H1 (cell line): ENCODE measurements around the gene SERGEF. TPM values are rescaled to one million over a fixed set of nuclear protein-coding genes. Genes with fewer than 3 reads are reported as not detected.

Experiments used
- CTCF ChIA-PET: fragments of 300-600 bp; sonication (Branson Sonifier 250); formaldehyde crosslinking; loops from one replicate; lab custom pipeline; 2021; ENCODE audit not compliant: partially characterized antibody; lab: Charles Lee
- POLR2A ChIA-PET: fragments of 300-600 bp; sonication (Branson Sonifier 250); formaldehyde crosslinking; loops from one replicate; lab custom pipeline; 2021; ENCODE audit warnings: inconsistent platforms; ENCODE audit not compliant: partially characterized antibody; lab: Charles Lee
- DNase-seq, 2 experiments: peaks; one replicate each; pipeline versions ENCODE4 v3.0.0 to v3.0.0-alpha.2; 2010 to 2022; ENCODE audit warnings: low spot score in 2 of 2, low read depth in 1 of 2, mixed read lengths in 1 of 2
- FAIRE-seq: peaks from 2 replicates; lab custom pipeline; 2011; peaks lifted over from hg19 to GRCh38; lab: Jason Lieb, UNC
- H2AFZ ChIP-seq: 2 replicates; pipeline ENCODE4 v1.8.1; 2012; ENCODE audit warnings: low read length, inconsistent platforms
- H2AK5ac ChIP-seq: 2 replicates; pipeline ENCODE4 v1.6.1; 2013; ENCODE audit warnings: low read depth, low read length
- H2BK120ac ChIP-seq: replicated peaks from 2 replicates; pipeline ENCODE3; 2013; ENCODE audit warnings: low read depth, low read length, inconsistent platforms
- H2BK12ac ChIP-seq: 2 replicates; pipeline ENCODE4 v1.6.1; 2013; ENCODE audit warnings: low read depth, low read length
- H2BK15ac ChIP-seq: 2 replicates; pipeline ENCODE4 v1.6.1; 2013; ENCODE audit warnings: low read length
- H2BK20ac ChIP-seq: 2 replicates; pipeline ENCODE4 v1.6.1; 2013; ENCODE audit warnings: low read length
- H2BK5ac ChIP-seq: 2 replicates; pipeline ENCODE4 v1.6.1; 2013; ENCODE audit warnings: low read depth, low read length
- H3K14ac ChIP-seq: 2 replicates; pipeline ENCODE4 v1.6.1; 2013; ENCODE audit warnings: inconsistent platforms; ENCODE audit not compliant: insufficient read length
- H3K18ac ChIP-seq: 2 replicates; pipeline ENCODE4 v1.6.1; 2013; ENCODE audit warnings: low read length; ENCODE audit errors: extremely low read depth
- H3K23ac ChIP-seq: 2 replicates; pipeline ENCODE4 v1.6.1; 2013; ENCODE audit warnings: inconsistent platforms; ENCODE audit not compliant: insufficient read length
- H3K23me2 ChIP-seq: 2 replicates; pipeline ENCODE4 v1.6.1; 2013; ENCODE audit warnings: low read depth, low read length
- H3K27ac ChIP-seq: 2 replicates; pipeline ENCODE4 v1.6.1; 2011; ENCODE audit warnings: low read depth, low read length, inconsistent platforms
- H3K27me3 ChIP-seq, 4 experiments: replicated peaks in 1 of 4; 1 replicate in 1 of 4; 2 replicates in 3 of 4; pipeline versions ENCODE4 v1.6.1 to v1.8.1; 2011 to 2013; ENCODE audit warnings: low read length in 3 of 4, mild to moderate bottlenecking in 3 of 4, inconsistent platforms in 2 of 4, mixed read lengths in 2 of 4, moderate library complexity in 1 of 4; ENCODE audit not compliant: control insufficient read depth in 3 of 4, insufficient read depth in 3 of 4; ENCODE audit errors: extremely low read depth in 1 of 4
- H3K36me3 ChIP-seq, 4 experiments: 2 replicates each; pipeline versions ENCODE4 v1.6.1 to v1.8.1; 2011 to 2013; ENCODE audit warnings: mild to moderate bottlenecking in 4 of 4, low read length in 3 of 4, moderate library complexity in 2 of 4, control low read depth in 1 of 4, inconsistent platforms in 1 of 4; ENCODE audit not compliant: insufficient read depth in 4 of 4, control insufficient read depth in 2 of 4
- H3K4ac ChIP-seq: replicated peaks from 2 replicates; pipeline ENCODE3; 2013; ENCODE audit warnings: low read length, low read depth, mixed read lengths, inconsistent platforms; ENCODE audit not compliant: insufficient read length
- H3K4me1 ChIP-seq, 4 experiments: replicated peaks in 1 of 4; 1 replicate in 1 of 4; 2 replicates in 3 of 4; pipeline versions ENCODE4 v1.6.1 to v1.8.1; 2011 to 2013; ENCODE audit warnings: low read length in 3 of 4, inconsistent platforms in 2 of 4, mixed read lengths in 1 of 4; ENCODE audit not compliant: insufficient read depth in 4 of 4, control insufficient read depth in 3 of 4
- H3K4me2 ChIP-seq, 2 experiments: 2 replicates each; pipeline versions ENCODE4 v1.6.1 to v1.8.1; 2011 to 2013; ENCODE audit warnings: low read depth in 2 of 2, low read length in 2 of 2, control low read depth in 1 of 2, inconsistent platforms in 1 of 2, mild to moderate bottlenecking in 1 of 2; ENCODE audit not compliant: insufficient read depth in 1 of 2
- H3K4me3 ChIP-seq, 4 experiments: fragments of 200-600, 300-600 bp in 1 of 4; sonication (generic), shearing (Covaris generic), sonication (Bioruptor Twin) in 1 of 4; 2 replicates each; pipeline versions ENCODE4 v1.5.1 to v1.8.1; 2011 to 2016; ENCODE audit warnings: low read length in 4 of 4, low read depth in 3 of 4, control low read depth in 2 of 4, inconsistent platforms in 2 of 4, mild to moderate bottlenecking in 2 of 4, mixed read lengths in 1 of 4, moderate library complexity in 1 of 4; ENCODE audit not compliant: insufficient read depth in 2 of 4; ENCODE audit errors: extremely low read depth in 1 of 4
- H3K56ac ChIP-seq: replicated peaks from 2 replicates; pipeline ENCODE3; 2013; ENCODE audit warnings: low read depth, mild to moderate bottlenecking, mixed read lengths, low read length, inconsistent platforms; ENCODE audit not compliant: insufficient read length
- H3K79me1 ChIP-seq: 2 replicates; pipeline ENCODE4 v1.6.1; 2013; ENCODE audit warnings: low read depth, low read length, control low read depth
- H3K79me2 ChIP-seq, 2 experiments: 2 replicates each; pipeline versions ENCODE4 v1.6.1 to v1.8.1; 2012 to 2013; ENCODE audit warnings: low read length in 2 of 2, mild to moderate bottlenecking in 2 of 2, inconsistent platforms in 1 of 2; ENCODE audit not compliant: insufficient read depth in 2 of 2, control insufficient read depth in 1 of 2
- H3K9ac ChIP-seq, 4 experiments: replicated peaks in 1 of 4; 1 replicate in 1 of 4; 2 replicates in 3 of 4; pipeline versions ENCODE4 v1.6.1 to v1.8.1; 2011 to 2013; ENCODE audit warnings: low read depth in 3 of 4, low read length in 3 of 4, control low read depth in 2 of 4, mild to moderate bottlenecking in 2 of 4, moderate library complexity in 2 of 4, inconsistent platforms in 1 of 4; ENCODE audit errors: extremely low read depth in 1 of 4
- H3K9me3 ChIP-seq, 2 experiments: 2 replicates each; pipeline versions ENCODE4 v1.6.1 to v1.8.1; 2012 to 2013; ENCODE audit warnings: mild to moderate bottlenecking in 2 of 2, moderate library complexity in 2 of 2, control low read depth in 1 of 2, inconsistent platforms in 1 of 2, low read depth in 1 of 2, low read length in 1 of 2, mixed read lengths in 1 of 2; ENCODE audit not compliant: insufficient read depth in 2 of 2
- H4K20me1 ChIP-seq, 2 experiments: replicated peaks in 1 of 2; 2 replicates each; pipeline versions ENCODE3 to v1.8.1; 2011 to 2013; ENCODE audit warnings: inconsistent platforms in 2 of 2, low read length in 2 of 2, mild to moderate bottlenecking in 1 of 2; ENCODE audit not compliant: insufficient read depth in 2 of 2, control insufficient read depth in 1 of 2
- H4K5ac ChIP-seq: 2 replicates; pipeline ENCODE4 v1.6.1; 2013; ENCODE audit warnings: low read length, low read depth, mixed read lengths, inconsistent platforms; ENCODE audit not compliant: insufficient read length
- H4K8ac ChIP-seq: 2 replicates; pipeline ENCODE4 v1.8.0; 2013; ENCODE audit warnings: mild to moderate bottlenecking, moderate library complexity, low read length, inconsistent platforms; ENCODE audit not compliant: insufficient read depth; ENCODE audit errors: extremely low read depth
- H4K91ac ChIP-seq: replicated peaks from 2 replicates; pipeline ENCODE3; 2013; ENCODE audit warnings: low read length, mixed read lengths, inconsistent platforms; ENCODE audit not compliant: insufficient read length
- BACH1 ChIP-seq: IDR thresholded peaks from 2 replicates; pipeline ENCODE4 v1.6.1; 2012; ENCODE audit warnings: low read length, improper control_type of control experiment
- CBX5 ChIP-seq: fragments of 300-800, 300-1000 bp; sonication (generic); IDR thresholded peaks from 2 replicates; pipeline ENCODE4 v1.7.1; 2016; ENCODE audit warnings: antibody characterized with exemption, low read length, low read depth
- CHD2 ChIP-seq: IDR thresholded peaks from 2 replicates; pipeline ENCODE4 v1.6.1; 2012; ENCODE audit warnings: low read length, improper control_type of control experiment
- SUZ12 ChIP-seq: fragments of 200-600 bp; sonication (generic); IDR thresholded peaks from 2 replicates; pipeline ENCODE4 v1.6.1; 2012; ENCODE audit warnings: mild to moderate bottlenecking, inconsistent platforms, low read length, moderate library complexity, mixed read lengths
- TAF1 ChIP-seq: IDR thresholded peaks from 2 replicates; pipeline ENCODE4 v1.6.1; 2011; ENCODE audit warnings: mild to moderate bottlenecking, low read depth, low read length
- TEAD4 ChIP-seq: IDR thresholded peaks from 2 replicates; pipeline ENCODE4 v1.6.1; 2012; ENCODE audit warnings: low read depth, low read length, inconsistent platforms, mixed read lengths
- WGBS, 2 experiments: shearing (Covaris generic) in 1 of 2; methylation state at CpG; one replicate each; pipeline versions ENCODE4 v1.1.6 to v1.1.7; 2013 to 2015; ENCODE audit warnings: low lambda C conversion rate in 2 of 2, mixed read lengths in 2 of 2, inconsistent platforms in 1 of 2, low coverage in 1 of 2, missing lambda C conversion rate in 1 of 2; ENCODE audit not compliant: insufficient replicate concordance in 2 of 2, insufficient coverage in 1 of 2, insufficient read length in 1 of 2; ENCODE audit errors: extremely low coverage in 1 of 2, missing lambda C conversion rate in 1 of 2; 5-methylcytosine and 5-hydroxymethylcytosine counted together
- polyA plus RNA-seq, 7 experiments: library from polyadenylated mRNA; depleted of rRNA in 3 of 7; stranded (reverse) in 5 of 7; unstranded in 2 of 7; fragments of >200 nt in 5 of 7; fragments of 200-250 nt in 2 of 7; gene quantifications; 1 replicate in 5 of 7; 2 replicates in 1 of 7; 4 replicates in 1 of 7; pipeline versions ENCODE4 v1.2.1 to v1.2.3, GENCODE V29; 2011 to 2013; ENCODE audit warnings: missing spikeins in 2 of 7, mixed read lengths in 2 of 7
- total RNA-seq: library from RNA; stranded (reverse); fragmentation: NEBNext Ultra II Directional; extraction: Animal tissue kit (Norgen Biotek cat#: 25700); gene quantifications from 2 replicates; pipeline ENCODE4 v1.2.1, GENCODE V29; 2021
- TF ChIP-seq, protein P1 (sequence below): IDR thresholded peaks from 2 replicates; pipeline ENCODE4 v1.6.1; 2012; ENCODE audit warnings: inconsistent platforms

Gene SERGEF
- total and polyA plus RNA-seq, 2 of the 8 experiments (the other 6 are each of a cell fraction or from before 2014, with no cell fraction given), result 16.6 to 28.8 TPM

- WGBS, 2 experiments, result 84% methylated on average over 19 of the region's 19 CpGs; no CpG with 5 or more reads in 1 of the 2 experiments
- FAIRE-seq, result no peak
- Histone ChIP-seq H3K36me3 (no peaks in the 10 kb centered on the region), H3K4me1 (peaks cover 0 to 7% (median 1%) of the 10 kb centered on the region in 4 experiments; a peak in 3 of 7 replicates), H2BK120ac (no peak overlapping the region), H3K4ac (no peak overlapping the region), H2AFZ (no peak overlapping the region), H3K79me1 (no peaks in the 10 kb centered on the region), H4K5ac (no peak overlapping the region), H2BK15ac (no peak overlapping the region), H3K23me2 (peaks cover 11% of the 10 kb centered on the region; the same call in 1 of the 2 replicates), H3K9ac (no peak overlapping the region), H2AK5ac (no peak overlapping the region), H2BK5ac (no peak overlapping the region), H4K91ac (no peak overlapping the region), H2BK20ac (no peak overlapping the region), H4K20me1 (peaks cover 0 to 2% of the 10 kb centered on the region in 2 experiments), H3K18ac (no peak overlapping the region), H3K4me3 (no peak overlapping the region), H4K8ac (no peak overlapping the region), H2BK12ac (no peak overlapping the region), H3K79me2 (no peaks in the 10 kb centered on the region), H3K23ac (no peak overlapping the region), H3K14ac (no peak overlapping the region), H3K27me3 (no peaks in the 10 kb centered on the region), H3K27ac (no peak overlapping the region), H3K56ac (no peak overlapping the region), H3K9me3 (no peaks in the 10 kb centered on the region), H3K4me2 (no peak overlapping the region)
- POLR2A ChIA-PET, result no interaction called here
- DNase-seq, result no peak
- TF ChIP-seq, protein P1, sequence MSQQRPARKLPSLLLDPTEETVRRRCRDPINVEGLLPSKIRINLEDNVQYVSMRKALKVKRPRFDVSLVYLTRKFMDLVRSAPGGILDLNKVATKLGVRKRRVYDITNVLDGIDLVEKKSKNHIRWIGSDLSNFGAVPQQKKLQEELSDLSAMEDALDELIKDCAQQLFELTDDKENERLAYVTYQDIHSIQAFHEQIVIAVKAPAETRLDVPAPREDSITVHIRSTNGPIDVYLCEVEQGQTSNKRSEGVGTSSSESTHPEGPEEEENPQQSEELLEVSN, result no peak
- TF ChIP-seq CHD2 (no peak), CBX5 (no peak), TAF1 (no peak), BACH1 (no peak), SUZ12 (no peak), TEAD4 (no peak)
- CTCF ChIA-PET, result interaction anchor here (0.9 to 4.1 kb wide), 8 partner anchors 13 to 217 kb away, joined by 3 to 20 read pairs (median 4); partner anchors contain the start of gene KCNC1
Observed at GRCh38 chr11:17764446-17765218, 248.2 kb downstream of the SERGEF start.
